Measurements from ENCODE around the gene ALDH1A2. TPM values are rescaled to one million over a fixed set of nuclear protein-coding genes. Genes with fewer than 3 reads are reported as not detected.

The ALDH1A2 gene
- total and polyA plus RNA-seq, 4 donors, result 3.6 to 28.4 (median 9.5) TPM

DNA sequence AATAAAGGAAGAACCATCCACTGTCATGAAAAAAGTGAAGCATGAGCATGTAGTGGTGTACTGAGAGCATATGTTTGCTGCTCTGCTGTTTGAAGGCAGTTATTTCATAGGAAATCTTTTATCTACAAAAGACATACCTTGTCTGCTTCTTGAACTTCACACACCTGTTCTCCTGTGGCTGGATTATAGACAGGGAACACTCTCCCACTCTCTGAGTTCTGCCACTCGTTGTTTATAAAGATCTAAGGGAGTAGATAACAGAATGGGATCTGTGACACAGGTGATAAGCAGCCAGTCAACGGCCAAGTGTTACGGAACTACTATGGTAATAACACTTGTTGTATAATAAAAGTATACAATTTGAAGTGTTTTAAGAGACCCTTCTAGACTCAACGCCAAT lies 51.5 kb downstream of the ALDH1A2 start:
- peaks cover 0 to 4% (median 0%) of the 10 kb centered on the region in 4 donors for H3K36me3 ChIP-seq (ENCODE audit: control insufficient read depth in 4 of 4, insufficient read depth in 4 of 4, low read length in 4 of 4)
- no peak overlapping the region for H3K27ac ChIP-seq (ENCODE audit: low read depth in 1 of 2, low read length in 1 of 2)
- no peaks in the 10 kb centered on the region for H3K27me3 ChIP-seq (ENCODE audit: control insufficient read depth in 3 of 3, insufficient read depth in 3 of 3, low read length in 2 of 3)
- peaks cover 0 to 16% (median 4%) of the 10 kb centered on the region in 5 donors for H3K4me1 ChIP-seq (ENCODE audit: control insufficient read depth in 5 of 5, insufficient read depth in 5 of 5, low read length in 5 of 5)
- H3K9ac ChIP-seq (ENCODE audit: insufficient read depth in 1 of 2, low read length in 2 of 2), result no peak overlapping the region
- ATAC-seq (ENCODE audit: insufficient read depth, low FRiP score) (no peak), DNase-seq (no peak)
- H3K4me3 ChIP-seq, result no peak overlapping the region
- H3K9me3 ChIP-seq (ENCODE audit: control insufficient read depth in 4 of 4, insufficient read depth in 3 of 4, low read length in 3 of 4), result no peaks in the 10 kb centered on the region
- no peak for TF ChIP-seq CTCF (IDR thresholded peaks at IDR 0.05; ENCODE audit: control extremely low read depth, extremely low read depth)
- WGBS, 2 donors, result 50 to 54% methylated on average over 4 of the region's 4 CpGs

- peaks cover 0 to 11% (median 0%) of the 10 kb centered on the region in 4 donors for H3K36me3 ChIP-seq (ENCODE audit: control insufficient read depth in 4 of 4, insufficient read depth in 4 of 4, low read length in 4 of 4)
- DNase-seq (peak; percentile 66 to 90 (median 88)), ATAC-seq (ENCODE audit: insufficient read depth, low FRiP score) (no peak)
- WGBS, 2 donors, result 76 to 93% methylated on average over 2 of the region's 2 CpGs
- H3K27ac ChIP-seq (ENCODE audit: low read depth in 1 of 2, low read length in 1 of 2), result no peak overlapping the region
- H3K9me3 ChIP-seq (ENCODE audit: control insufficient read depth in 4 of 4, insufficient read depth in 3 of 4, low read length in 3 of 4), result peaks cover 0 to 8% (median 1%) of the 10 kb centered on the region in 4 donors
- H3K4me3 ChIP-seq, result no peak overlapping the region
- H3K4me1 ChIP-seq (ENCODE audit: control insufficient read depth in 5 of 5, insufficient read depth in 5 of 5, low read length in 5 of 5), result peaks cover 0 to 16% (median 4%) of the 10 kb centered on the region in 5 donors
- no peaks in the 10 kb centered on the region for H3K27me3 ChIP-seq (ENCODE audit: control insufficient read depth in 3 of 3, insufficient read depth in 3 of 3, low read length in 2 of 3)
- no peak overlapping the region for H3K9ac ChIP-seq (ENCODE audit: insufficient read depth in 1 of 2, low read length in 2 of 2)
- TF ChIP-seq CTCF (IDR thresholded peaks at IDR 0.05; ENCODE audit: control extremely low read depth, extremely low read depth), result no peak
These were observed 54.5 kb downstream of the ALDH1A2 start for GRCh38 chr15:58010983-58011382.

DNA sequence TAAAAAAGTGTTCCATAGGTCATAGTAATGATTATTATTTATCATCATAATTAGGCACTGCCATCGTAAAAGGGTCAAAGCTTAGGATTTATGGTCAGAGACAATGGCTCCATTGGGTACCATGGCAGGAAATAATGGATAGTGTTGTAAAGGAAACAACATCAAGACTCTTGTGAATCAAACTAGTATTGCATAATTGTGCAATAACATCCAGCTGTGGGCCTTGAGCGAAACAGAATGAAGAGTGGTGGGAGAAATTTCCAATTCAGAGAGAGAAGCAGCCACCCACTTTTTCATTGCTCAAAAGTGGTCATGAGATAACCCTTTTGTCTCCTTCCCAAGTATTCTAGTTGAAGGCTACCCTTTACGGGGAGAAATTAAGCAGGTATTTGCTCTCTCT lies 61.7 kb downstream of the ALDH1A2 start:
- H3K4me3 ChIP-seq, result no peak overlapping the region
- ATAC-seq (ENCODE audit: insufficient read depth, low FRiP score) (no peak), DNase-seq (no peak)
- H3K27me3 ChIP-seq (ENCODE audit: control insufficient read depth in 3 of 3, insufficient read depth in 3 of 3, low read length in 2 of 3), result no peaks in the 10 kb centered on the region
- peaks cover 0 to 12% (median 3%) of the 10 kb centered on the region in 4 donors for H3K9me3 ChIP-seq (ENCODE audit: control insufficient read depth in 4 of 4, insufficient read depth in 3 of 4, low read length in 3 of 4)
- H3K9ac ChIP-seq (ENCODE audit: insufficient read depth in 1 of 2, low read length in 2 of 2), result no peak overlapping the region
- H3K4me1 ChIP-seq (ENCODE audit: control insufficient read depth in 5 of 5, insufficient read depth in 5 of 5, low read length in 5 of 5), result no peaks in the 10 kb centered on the region
- no peak overlapping the region for H3K27ac ChIP-seq (ENCODE audit: low read depth in 1 of 2, low read length in 1 of 2)
- WGBS, 2 donors, result 91% methylated on average over 3 of the region's 3 CpGs
- TF ChIP-seq CTCF (IDR thresholded peaks at IDR 0.05; ENCODE audit: control extremely low read depth, extremely low read depth), result no peak
- H3K36me3 ChIP-seq (ENCODE audit: control insufficient read depth in 4 of 4, insufficient read depth in 4 of 4, low read length in 4 of 4), result peaks cover 0 to 7% (median 0%) of the 10 kb centered on the region in 4 donors

Data from lung (tissue), 12 donors.